ENCODE measurements around the gene ACR. TPM values are rescaled to one million over a fixed set of nuclear protein-coding genes. Genes with fewer than 3 reads are reported as not detected.

Gene ACR
- total RNA-seq, 1 donor from 2014 or later: not detected

GRCh38 chr22:50717709-50718351 lies 20.2 kb upstream of the ACR start:
- TF ChIP-seq CTCF (conservative IDR thresholded peaks at IDR 0.05; ENCODE audit: low read depth, low read length): no peak
- H3K4me3 ChIP-seq (ENCODE audit: low read depth, low read length): no peak overlapping the region
- DNase-seq (ENCODE audit: low read depth): no peak

DNA sequence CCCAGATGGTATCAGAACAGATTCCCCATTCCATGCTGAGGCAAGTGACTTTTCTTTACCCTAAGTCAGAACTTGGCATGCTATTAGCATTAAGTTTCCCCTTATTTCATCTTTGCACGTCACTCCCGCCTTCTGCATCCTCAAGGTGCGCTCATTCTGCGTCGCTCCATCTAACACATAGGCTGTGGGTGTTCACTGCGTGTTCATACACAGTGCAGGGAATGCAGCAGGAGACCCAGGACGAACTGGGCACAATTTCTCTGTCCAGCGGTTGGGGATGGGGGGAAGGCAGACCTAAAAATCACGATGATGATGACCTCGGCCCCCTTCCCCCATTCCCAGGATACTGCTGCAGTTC lies 19.7 kb upstream of the ACR start:
- TF ChIP-seq CTCF (conservative IDR thresholded peaks at IDR 0.05; ENCODE audit: low read depth, low read length): no peak
- no peak overlapping the region for H3K4me3 ChIP-seq (ENCODE audit: low read depth, low read length)
- no peak for DNase-seq (ENCODE audit: low read depth)

DNA sequence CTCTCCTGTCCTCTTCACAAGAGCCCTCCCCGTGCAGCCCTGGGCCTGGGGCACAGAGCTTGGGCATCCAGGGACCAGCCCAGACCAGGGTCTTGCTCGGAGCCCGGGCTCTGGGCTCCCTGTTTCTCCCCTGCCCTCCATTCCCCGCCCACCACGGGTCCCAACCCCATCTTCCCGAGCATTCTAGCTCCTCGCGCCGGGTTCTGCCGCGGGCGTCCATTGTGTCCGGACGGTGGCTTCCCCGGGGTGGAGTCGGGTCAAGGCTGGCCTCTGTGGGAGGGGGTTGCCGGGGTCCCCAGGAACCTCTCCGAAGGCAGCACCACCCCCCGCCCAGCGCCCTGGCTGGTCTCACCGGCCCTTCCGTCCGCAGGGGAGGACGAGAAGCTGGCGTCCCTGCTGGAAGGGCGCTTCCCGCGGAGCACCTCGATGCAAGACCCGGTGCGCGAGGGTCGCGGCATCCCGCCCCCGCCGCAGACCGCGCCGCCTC lies 18.1 kb upstream of the ACR start:
- H3K4me3 ChIP-seq (ENCODE audit: low read depth, low read length): no peak overlapping the region
- TF ChIP-seq CTCF (conservative IDR thresholded peaks at IDR 0.05; ENCODE audit: low read depth, low read length): no peak
- DNase-seq (ENCODE audit: low read depth): no peak

GRCh38 chr22:50720301-50721256 lies 17.4 kb upstream of the ACR start:
- no peak overlapping the region for H3K4me3 ChIP-seq (ENCODE audit: low read depth, low read length)
- no peak for TF ChIP-seq CTCF (conservative IDR thresholded peaks at IDR 0.05; ENCODE audit: low read depth, low read length)
- no peak for DNase-seq (ENCODE audit: low read depth)

DNA sequence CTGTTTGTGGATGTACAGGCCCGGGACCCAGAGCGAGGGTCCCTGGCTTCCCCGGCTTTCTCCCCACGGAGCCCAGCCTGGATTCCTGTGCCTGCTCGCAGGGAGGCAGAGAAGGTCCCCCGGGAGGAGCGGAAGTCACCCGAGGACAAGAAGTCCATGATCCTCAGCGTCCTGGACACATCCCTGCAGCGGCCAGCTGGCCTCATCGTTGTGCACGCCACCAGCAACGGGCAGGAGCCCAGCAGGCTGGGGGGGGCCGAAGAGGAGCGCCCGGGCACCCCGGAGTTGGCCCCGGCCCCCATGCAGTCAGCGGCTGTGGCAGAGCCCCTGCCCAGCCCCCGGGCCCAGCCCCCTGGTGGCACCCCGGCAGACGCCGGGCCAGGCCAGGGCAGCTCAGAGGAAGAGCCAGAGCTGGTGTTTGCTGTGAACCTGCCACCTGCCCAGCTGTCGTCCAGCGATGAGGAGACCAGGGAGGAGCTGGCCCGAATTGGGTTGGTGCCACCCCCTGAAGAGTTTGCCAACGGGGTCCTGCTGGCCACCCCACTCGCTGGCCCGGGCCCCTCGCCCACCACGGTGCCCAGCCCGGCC lies 16.7 kb upstream of the ACR start:
- no peak for DNase-seq (ENCODE audit: low read depth)
- H3K4me3 ChIP-seq (ENCODE audit: low read depth, low read length): no peak overlapping the region
- no peak for TF ChIP-seq CTCF (conservative IDR thresholded peaks at IDR 0.05; ENCODE audit: low read depth, low read length)

GRCh38 chr22:50722048-50722701 lies 15.8 kb upstream of the ACR start:
- TF ChIP-seq CTCF (conservative IDR thresholded peaks at IDR 0.05; ENCODE audit: low read depth, low read length): no peak
- H3K4me3 ChIP-seq (ENCODE audit: low read depth, low read length): no peak overlapping the region
- no peak for DNase-seq (ENCODE audit: low read depth)

All from epithelial cell of proximal tubule (primary cell).